ENCODE results near the gene KRTAP10-4.

- TF ChIP-seq STAT1 (IDR thresholded peaks at IDR 0.05; ENCODE audit: unreplicated experiment): no peak
- TF ChIP-seq REST (IDR thresholded peaks at IDR 0.05; ENCODE audit: unreplicated experiment): no peak
- TF ChIP-seq CTCF (conservative IDR thresholded peaks at IDR 0.05; ENCODE audit: low read depth in 2 of 2): no peak
- TF ChIP-seq EZH2 (IDR thresholded peaks at IDR 0.05; ENCODE audit: low read depth, unreplicated experiment): no peak
- TF ChIP-seq EZH2phosphoT487 (IDR thresholded peaks at IDR 0.05; ENCODE audit: unreplicated experiment): no peak
- TF ChIP-seq POLR2AphosphoS5 (IDR thresholded peaks at IDR 0.05; ENCODE audit: low read depth): no peak
- no peak for TF ChIP-seq CREB1 (CRISPR knock-in tag; IDR thresholded peaks at IDR 0.05; ENCODE audit: low read depth)
Observed at GRCh38 chr21:44616591-44616926, 43.0 kb downstream of the KRTAP10-4 start.

All from GM23338 (cell line).